T-cell (primary cell): ENCODE measurements around the gene EP400. TPM values are rescaled to one million over a fixed set of nuclear protein-coding genes. Genes with fewer than 3 reads are reported as not detected.
A peak's percentile ranks its signal among the peaks of the same experiment; 100 is the strongest.
"Not testable (repeated sequence)": the region's sequence is repeated elsewhere in the genome, so short reads cannot be mapped to it uniquely, and the experiment has no call there.

ENCODE experiments used
- ATAC-seq, 4 experiments: fragments of 200-7000 bp in 3 of 4; fragments of 150-1000 bp in 1 of 4; cut with Tn5 transposase; replicated peaks in 1 of 4; 1 replicate in 3 of 4; 2 replicates in 1 of 4; pipeline ENCODE4 v1.10.0; 2021; ENCODE audit warnings: moderate library complexity in 3 of 4, mild to moderate bottlenecking in 2 of 4, moderate number of reproducible peaks in 1 of 4
- CTCF ChIA-PET, 2 donors: fragments of 300-600 bp; sonication (Branson Sonifier 250); formaldehyde crosslinking; loops; one replicate each; lab custom pipeline; 2022; ENCODE audit warnings: antibody characterized with exemption in 2 of 2; lab: Charles Lee
- POLR2A ChIA-PET, 2 donors: fragments of 300-600 bp; sonication (Branson Sonifier 250); formaldehyde crosslinking; loops; one replicate each; lab custom pipeline; 2022; ENCODE audit warnings: antibody characterized with exemption in 2 of 2; lab: Charles Lee
- DNase-seq, 35 experiments: peaks; one replicate each; pipeline versions ENCODE4 v3.0.0 to v3.0.0-alpha.2; 2013 to 2023
- H3K27ac ChIP-seq: one replicate; pipeline ENCODE4 v1.5.1; 2013; ENCODE audit warnings: low read length
- H3K27me3 ChIP-seq, 2 experiments: replicated peaks in 1 of 2; 1 replicate in 1 of 2; 2 replicates in 1 of 2; pipeline versions ENCODE4 v1.6.1 to v1.7.0; 2013; ENCODE audit warnings: low read length in 1 of 2, mixed read lengths in 1 of 2; ENCODE audit not compliant: control insufficient read depth in 2 of 2, insufficient read depth in 2 of 2; ENCODE audit errors: extremely low read depth in 1 of 2
- H3K36me3 ChIP-seq, 2 donors: 1 replicate in 1 of 2; 2 replicates in 1 of 2; pipeline versions ENCODE4 v1.6.1 to v1.7.0; 2013; ENCODE audit warnings: low read length in 1 of 2; ENCODE audit not compliant: control insufficient read depth in 2 of 2, insufficient read depth in 1 of 2; ENCODE audit errors: extremely low read depth in 1 of 2
- H3K4me1 ChIP-seq, 2 experiments: 1 replicate in 1 of 2; 2 replicates in 1 of 2; pipeline versions ENCODE4 v1.6.1 to v1.7.0; 2013; ENCODE audit warnings: low read length in 2 of 2, mixed read lengths in 1 of 2; ENCODE audit not compliant: insufficient read depth in 2 of 2, control insufficient read depth in 1 of 2; ENCODE audit errors: extremely low read depth in 1 of 2
- H3K4me3 ChIP-seq, 2 donors: 1 replicate in 1 of 2; 2 replicates in 1 of 2; pipeline versions ENCODE4 v1.5.1 to v1.7.0; 2013; ENCODE audit warnings: mild to moderate bottlenecking in 2 of 2, low read length in 1 of 2, moderate library complexity in 1 of 2; ENCODE audit not compliant: control insufficient read depth in 1 of 2; ENCODE audit errors: extremely low read depth in 1 of 2
- H3K9me3 ChIP-seq: 2 replicates; pipeline ENCODE4 v1.7.0; 2013
- H3K27ac Mint-ChIP-seq, 2 donors: one replicate each; pipeline ENCODE4 v1.8.0; 2020 to 2021; ENCODE audit warnings: mild to moderate bottlenecking in 2 of 2, mixed read lengths in 2 of 2
- H3K27me3 Mint-ChIP-seq, 2 donors: one replicate each; pipeline ENCODE4 v1.8.0; 2021 to 2022; ENCODE audit warnings: mixed read lengths in 2 of 2
- H3K36me3 Mint-ChIP-seq: one replicate; pipeline ENCODE4 v1.8.0; 2021; ENCODE audit warnings: mixed read lengths
- H3K4me1 Mint-ChIP-seq, 3 donors: one replicate each; pipeline ENCODE4 v1.8.0; 2020 to 2022; ENCODE audit warnings: mixed read lengths in 3 of 3, mild to moderate bottlenecking in 1 of 3
- H3K4me3 Mint-ChIP-seq, 3 donors: one replicate each; pipeline ENCODE4 v1.8.0; 2020 to 2022; ENCODE audit warnings: mild to moderate bottlenecking in 3 of 3, mixed read lengths in 3 of 3, moderate library complexity in 3 of 3
- H3K9me3 Mint-ChIP-seq, 3 donors: one replicate each; pipeline ENCODE4 v1.8.0; 2020 to 2022; ENCODE audit warnings: mixed read lengths in 3 of 3
- WGBS: methylation state at CpG from one replicate; pipeline ENCODE4 v1.1.5; 2013; ENCODE audit warnings: missing lambda C conversion rate; ENCODE audit not compliant: insufficient coverage; 5-methylcytosine and 5-hydroxymethylcytosine counted together
- total RNA-seq, 35 experiments: library from RNA in 6 of 35; stranded (reverse) in 6 of 35; fragments of 120-200 nt in 1 of 35; gene quantifications; one replicate each; pipeline versions ENCODE4 v1.2.1 to v1.2.4 and lab custom pipeline; 2013 to 2026

The EP400 gene
- total RNA-seq, 5 donors from 2014 or later (not counting 1 experiment from before 2014, with no cell fraction given) = 75.7 to 84.3 (median 79.2) TPM

GRCh38 chr12:132049876-132050275 lies 100.1 kb downstream of the EP400 start:
- DNase-seq (no peak), ATAC-seq (no peak)
- no peaks in the 10 kb centered on the region for H3K27me3 ChIP-seq
- Mint-ChIP-seq H3K9me3 (no peaks in the 10 kb centered on the region), H3K36me3 (peaks cover 76% of the 10 kb centered on the region), H3K27me3 (no peaks in the 10 kb centered on the region), H3K4me1 (no peaks in the 10 kb centered on the region), H3K4me3 (no peak overlapping the region), H3K27ac (no peak overlapping the region)
- ChIA-PET CTCF (no interaction called here), POLR2A (no interaction called here)
- H3K9me3 ChIP-seq = no peaks in the 10 kb centered on the region
- H3K27ac ChIP-seq = no peak overlapping the region
- H3K4me3 ChIP-seq = no peak overlapping the region
- no peaks in the 10 kb centered on the region for H3K4me1 ChIP-seq
- peaks cover 12 to 80% of the 10 kb centered on the region in 2 donors for H3K36me3 ChIP-seq
- 96% methylated on average over 7 of the region's 14 CpGs for WGBS

- H3K4me1 Mint-ChIP-seq, H3K27ac Mint-ChIP-seq, H3K4me3 ChIP-seq, H3K27ac ChIP-seq, POLR2A ChIA-PET, H3K9me3 Mint-ChIP-seq, CTCF ChIA-PET, ATAC-seq, H3K27me3 ChIP-seq, DNase-seq, H3K4me3 Mint-ChIP-seq, H3K9me3 ChIP-seq, H3K4me1 ChIP-seq, H3K27me3 Mint-ChIP-seq: not testable (repeated sequence)
- WGBS = 84% methylated on average over 5 of the region's 13 CpGs
- peaks cover 69% of the 10 kb centered on the region for H3K36me3 Mint-ChIP-seq
- H3K36me3 ChIP-seq = peaks cover 5 to 80% of the 10 kb centered on the region in 2 donors
Measured at GRCh38 chr12:132051718-132052117, 102.0 kb downstream of the EP400 start.

GRCh38 chr12:132052196-132052932 lies 102.6 kb downstream of the EP400 start:
- CTCF ChIA-PET = no interaction called here
- no peaks in the 10 kb centered on the region for H3K27me3 Mint-ChIP-seq
- POLR2A ChIA-PET = no interaction called here
- Histone ChIP-seq H3K4me1 (no peaks in the 10 kb centered on the region), H3K27me3 (no peaks in the 10 kb centered on the region), H3K9me3 (no peaks in the 10 kb centered on the region), H3K36me3 (peaks cover 3 to 82% of the 10 kb centered on the region in 2 donors), H3K4me3 (no peak overlapping the region), H3K27ac (no peak overlapping the region)
- H3K9me3 Mint-ChIP-seq = no peaks in the 10 kb centered on the region
- WGBS = 99% methylated on average over 17 of the region's 32 CpGs
- no peaks in the 10 kb centered on the region for H3K4me1 Mint-ChIP-seq
- peaks cover 67% of the 10 kb centered on the region for H3K36me3 Mint-ChIP-seq
- no peak for ATAC-seq
- DNase-seq = no peak
- no peak overlapping the region for H3K27ac Mint-ChIP-seq
- H3K4me3 Mint-ChIP-seq = no peak overlapping the region

DNA sequence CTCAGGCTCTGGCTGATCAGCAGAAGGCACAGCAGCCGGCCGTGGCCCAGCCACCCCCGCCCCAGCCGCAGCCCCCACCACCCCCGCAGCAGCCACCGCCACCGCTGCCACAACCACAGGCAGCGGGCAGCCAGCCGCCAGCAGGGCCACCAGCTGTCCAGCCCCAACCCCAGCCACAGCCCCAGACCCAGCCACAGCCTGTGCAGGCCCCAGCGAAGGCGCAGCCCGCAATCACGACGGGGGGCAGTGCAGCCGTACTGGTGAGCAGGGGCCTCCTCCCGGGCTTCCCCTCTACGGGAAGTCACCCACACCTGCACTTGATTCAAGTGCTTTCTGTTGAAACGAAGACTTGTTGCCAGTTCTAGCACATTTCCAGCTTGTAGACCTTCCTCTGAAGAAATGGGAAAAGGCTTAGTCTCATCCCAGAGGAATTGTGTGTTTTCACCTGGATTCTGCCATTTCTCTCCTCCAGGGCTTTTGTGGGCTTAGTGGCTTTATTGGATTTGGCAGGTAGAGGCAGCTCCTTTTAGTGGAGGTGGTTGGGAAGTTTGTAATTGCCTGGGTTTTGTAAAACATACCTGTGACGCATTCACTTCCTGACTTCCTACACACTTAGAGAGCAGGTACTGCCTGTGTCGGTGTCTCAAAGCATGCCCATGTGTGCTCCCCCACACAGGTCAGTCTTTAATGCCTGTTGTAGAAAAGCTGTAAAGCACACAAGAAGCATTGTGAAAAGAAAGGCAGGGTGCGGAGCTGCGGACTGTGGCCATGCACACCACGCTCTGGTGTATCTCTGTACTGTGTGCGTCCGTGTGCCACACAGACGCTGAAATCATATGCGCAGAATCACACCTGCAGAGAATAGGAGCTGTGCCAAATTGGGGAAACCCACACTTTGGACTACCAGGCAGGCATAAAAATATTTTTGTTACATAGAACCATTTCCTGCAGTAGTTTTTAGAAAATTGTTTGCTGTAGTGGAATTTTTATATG lies 103.9 kb downstream of the EP400 start:
- H3K36me3 ChIP-seq = peaks cover 3 to 87% of the 10 kb centered on the region in 2 donors
- Mint-ChIP-seq H3K4me1 (no peaks in the 10 kb centered on the region), H3K9me3 (no peaks in the 10 kb centered on the region), H3K36me3 (peaks cover 66% of the 10 kb centered on the region), H3K27ac (no peak overlapping the region), H3K27me3 (no peaks in the 10 kb centered on the region), H3K4me3 (no peak overlapping the region)
- peak in 1 of 35 experiments; percentile 14 for DNase-seq
- H3K4me3 ChIP-seq = no peak overlapping the region
- ChIA-PET POLR2A (no interaction called here), CTCF (interaction anchor here (0.5 to 0.7 kb wide), 3 partner anchors 10 to 820 kb away, joined by 3 to 7 read pairs (median 3); no protein-coding TSS in a partner anchor)
- H3K27me3 ChIP-seq = no peaks in the 10 kb centered on the region
- no peaks in the 10 kb centered on the region for H3K9me3 ChIP-seq
- H3K27ac ChIP-seq = no peak overlapping the region
- no peaks in the 10 kb centered on the region for H3K4me1 ChIP-seq
- WGBS = 91% methylated on average over 19 of the region's 27 CpGs
- no peak for ATAC-seq

DNA sequence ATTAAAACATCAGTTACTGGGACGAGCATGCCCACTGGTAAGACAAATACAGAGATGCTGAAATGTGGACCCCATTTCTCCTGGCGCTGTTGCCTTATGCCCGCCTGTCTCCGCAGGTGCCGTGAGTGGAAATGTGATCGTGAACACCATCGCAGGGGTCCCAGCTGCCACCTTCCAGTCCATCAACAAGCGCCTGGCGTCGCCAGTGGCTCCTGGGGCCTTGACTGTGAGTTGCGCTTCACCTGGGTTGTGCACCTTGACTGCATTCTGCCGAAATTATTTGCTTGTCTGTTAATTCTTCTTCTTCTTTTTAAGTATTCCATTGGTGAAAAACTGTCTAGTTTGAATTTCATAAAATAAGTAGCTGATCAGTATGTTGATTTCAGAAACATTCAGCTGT lies 105.2 kb downstream of the EP400 start:
- no peak for DNase-seq
- no peaks in the 10 kb centered on the region for H3K9me3 ChIP-seq
- H3K4me1 ChIP-seq = no peaks in the 10 kb centered on the region
- H3K27me3 ChIP-seq = no peaks in the 10 kb centered on the region
- no peak overlapping the region for H3K4me3 ChIP-seq
- no peaks in the 10 kb centered on the region for H3K27me3 Mint-ChIP-seq
- WGBS = 98% methylated on average over 10 of the region's 12 CpGs
- H3K9me3 Mint-ChIP-seq = no peaks in the 10 kb centered on the region
- H3K27ac ChIP-seq = no peak overlapping the region
- ATAC-seq = no peak
- H3K36me3 ChIP-seq = peaks cover 3 to 81% of the 10 kb centered on the region in 2 donors
- CTCF ChIA-PET = no interaction called here
- H3K4me3 Mint-ChIP-seq = no peak overlapping the region
- no peak overlapping the region for H3K27ac Mint-ChIP-seq
- H3K36me3 Mint-ChIP-seq = peaks cover 61% of the 10 kb centered on the region
- POLR2A ChIA-PET = no interaction called here
- no peaks in the 10 kb centered on the region for H3K4me1 Mint-ChIP-seq

- Mint-ChIP-seq H3K27me3 (no peaks in the 10 kb centered on the region), H3K27ac (no peak overlapping the region), H3K36me3 (peaks cover 58% of the 10 kb centered on the region), H3K4me3 (no peak overlapping the region), H3K9me3 (no peaks in the 10 kb centered on the region), H3K4me1 (no peaks in the 10 kb centered on the region)
- Histone ChIP-seq H3K4me1 (no peaks in the 10 kb centered on the region), H3K4me3 (no peak overlapping the region), H3K27me3 (no peaks in the 10 kb centered on the region), H3K9me3 (no peaks in the 10 kb centered on the region), H3K36me3 (peaks cover 3 to 78% of the 10 kb centered on the region in 2 donors), H3K27ac (no peak overlapping the region)
- ATAC-seq (no peak), DNase-seq (no peak)
- 97% methylated on average over 10 of the region's 11 CpGs for WGBS
- CTCF ChIA-PET = no interaction called here
- POLR2A ChIA-PET = no interaction called here
Measured at GRCh38 chr12:132055535-132056096, 105.9 kb downstream of the EP400 start.
